ENCODE measurements around the gene FRY.

GRCh38 chr13:32203736-32204135, 172.2 kb downstream of the FRY start:
- TF ChIP-seq CTCF (IDR thresholded peaks at IDR 0.05; ENCODE audit: low read depth, low read length, missing input control) (no peak), TAF1 (conservative IDR thresholded peaks at IDR 0.05) (no peak), REST (IDR thresholded peaks at IDR 0.05) (no peak), EGR1 (IDR thresholded peaks at IDR 0.05; ENCODE audit: low read depth in 2 of 2) (no peak), GABPA (IDR thresholded peaks at IDR 0.05 in 1 of 2, conservative IDR thresholded peaks at IDR 0.05 in 1 of 2) (no peak), RAD21 (IDR thresholded peaks at IDR 0.05) (no peak), ATF3 (IDR thresholded peaks at IDR 0.05) (no peak)
